Measurements from ENCODE around the gene BCAR1.

GRCh38 chr16:75219838-75220237, 31.6 kb downstream of the BCAR1 start:
- no peak for TF ChIP-seq CTCF (IDR thresholded peaks at IDR 0.05)
- TF ChIP-seq POLR2AphosphoS5 (IDR thresholded peaks at IDR 0.05): no peak
- no peak for TF ChIP-seq EP300 (IDR thresholded peaks at IDR 0.05; ENCODE audit: low read depth)
- no peak for TF ChIP-seq POLR2A (IDR thresholded peaks at IDR 0.05)

Data from transverse colon (tissue), 4 donors.